Natural killer cell (primary cell): ENCODE measurements around the gene ST6GAL2. TPM values are rescaled to one million over a fixed set of nuclear protein-coding genes. Genes with fewer than 3 reads are reported as not detected.

Experiments
- ATAC-seq, 3 donors: fragments of 150-1000 bp in 2 of 3; fragments of 200-7000 bp in 1 of 3; cut with Tn5 transposase; 1 replicate in 1 of 3; 2 replicates in 2 of 3; pipeline ENCODE4 v1.10.0; 2021; ENCODE audit warnings: mild to moderate bottlenecking in 2 of 3, moderate library complexity in 2 of 3
- DNase-seq, 2 donors: peaks; one replicate each; pipeline versions ENCODE4 v3.0.0 to v3.0.0-alpha.2; 2013 to 2021; ENCODE audit warnings: mixed read lengths in 1 of 2
- H3K27ac ChIP-seq: one replicate; pipeline ENCODE4 v1.5.1; 2013; ENCODE audit warnings: mild to moderate bottlenecking, low read length
- H3K27me3 ChIP-seq: one replicate; pipeline ENCODE4 v1.6.1; 2013; ENCODE audit warnings: low read length; ENCODE audit not compliant: control insufficient read depth, insufficient read depth
- H3K36me3 ChIP-seq: one replicate; pipeline ENCODE4 v1.6.1; 2013; ENCODE audit warnings: low read length; ENCODE audit not compliant: control insufficient read depth, insufficient read depth
- H3K4me1 ChIP-seq: one replicate; pipeline ENCODE4 v1.6.1; 2013; ENCODE audit warnings: low read length; ENCODE audit not compliant: control insufficient read depth, insufficient read depth
- H3K4me3 ChIP-seq: one replicate; pipeline ENCODE4 v1.5.1; 2013; ENCODE audit warnings: low read length
- H3K9me3 ChIP-seq: one replicate; pipeline ENCODE4 v1.6.1; 2013; ENCODE audit warnings: low read length; ENCODE audit not compliant: control insufficient read depth, insufficient read depth
- H3K27ac Mint-ChIP-seq, 2 donors: one replicate each; pipeline ENCODE4 v1.8.0; 2022; ENCODE audit warnings: mild to moderate bottlenecking in 2 of 2, mixed read lengths in 2 of 2, moderate library complexity in 1 of 2
- H3K27me3 Mint-ChIP-seq, 2 donors: one replicate each; pipeline ENCODE4 v1.8.0; 2022; ENCODE audit warnings: low read depth in 2 of 2, mixed read lengths in 2 of 2
- H3K36me3 Mint-ChIP-seq: one replicate; pipeline ENCODE4 v1.8.0; 2022; ENCODE audit warnings: mixed read lengths
- H3K4me1 Mint-ChIP-seq, 2 donors: one replicate each; pipeline ENCODE4 v1.8.0; 2022; ENCODE audit warnings: mixed read lengths in 2 of 2
- H3K4me3 Mint-ChIP-seq: one replicate; pipeline ENCODE4 v1.8.0; 2022; ENCODE audit warnings: mild to moderate bottlenecking, moderate library complexity, mixed read lengths
- H3K9me3 Mint-ChIP-seq, 2 donors: one replicate each; pipeline ENCODE4 v1.8.0; 2022; ENCODE audit warnings: mixed read lengths in 2 of 2
- WGBS: methylation state at CpG from one replicate; pipeline ENCODE4 v1.1.7; 2013; ENCODE audit warnings: missing lambda C conversion rate; ENCODE audit not compliant: insufficient coverage; 5-methylcytosine and 5-hydroxymethylcytosine counted together
- intact Hi-C: fragments of 100-400 bp; cut with micrococcal nuclease; formaldehyde crosslinking; loops from one replicate; pipeline ENCODE4 v1.14.2; 2022
- total RNA-seq, 4 donors: library from RNA; stranded (reverse); fragments of 120-200 nt in 1 of 4; gene quantifications; one replicate each; pipeline versions ENCODE4 v1.2.3 to v1.2.4, GENCODE V29; 2013 to 2022
- TF ChIP-seq, protein P1 (sequence below): fragments of 200-600 bp; IDR thresholded peaks from one replicate; pipeline ENCODE4 v1.8.0; 2022; ENCODE audit warnings: antibody characterized with exemption

The ST6GAL2 gene
- total RNA-seq, 3 donors from 2014 or later (not counting 1 experiment from before 2014, with no cell fraction given), result not detected

DNA sequence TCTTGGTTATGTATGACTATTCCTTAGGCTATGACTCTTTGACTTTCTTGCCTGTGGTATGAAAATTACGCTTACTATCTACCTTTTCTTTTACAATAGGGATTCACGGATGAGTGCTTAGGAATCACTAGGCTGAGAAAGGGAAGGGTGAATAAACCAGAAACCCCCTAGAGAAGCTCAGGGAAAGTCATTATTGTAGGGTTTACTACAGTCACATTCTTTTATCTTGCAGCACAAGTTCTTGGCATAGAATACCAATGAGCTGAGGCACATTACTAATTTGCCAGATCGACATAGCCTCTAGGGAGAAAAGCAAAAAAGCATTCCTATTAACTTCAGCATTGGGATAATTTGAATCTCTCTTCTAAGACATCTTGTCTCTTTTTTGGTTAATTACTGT is 103.3 kb downstream of the ST6GAL2 start:
- Histone ChIP-seq H3K27me3 (no peaks in the 10 kb centered on the region), H3K4me1 (no peaks in the 10 kb centered on the region), H3K27ac (no peak overlapping the region), H3K9me3 (no peaks in the 10 kb centered on the region), H3K4me3 (no peak overlapping the region), H3K36me3 (no peaks in the 10 kb centered on the region)
- WGBS, result 69% methylated on average over 1 of the region's 3 CpGs
- TF ChIP-seq, protein P1, sequence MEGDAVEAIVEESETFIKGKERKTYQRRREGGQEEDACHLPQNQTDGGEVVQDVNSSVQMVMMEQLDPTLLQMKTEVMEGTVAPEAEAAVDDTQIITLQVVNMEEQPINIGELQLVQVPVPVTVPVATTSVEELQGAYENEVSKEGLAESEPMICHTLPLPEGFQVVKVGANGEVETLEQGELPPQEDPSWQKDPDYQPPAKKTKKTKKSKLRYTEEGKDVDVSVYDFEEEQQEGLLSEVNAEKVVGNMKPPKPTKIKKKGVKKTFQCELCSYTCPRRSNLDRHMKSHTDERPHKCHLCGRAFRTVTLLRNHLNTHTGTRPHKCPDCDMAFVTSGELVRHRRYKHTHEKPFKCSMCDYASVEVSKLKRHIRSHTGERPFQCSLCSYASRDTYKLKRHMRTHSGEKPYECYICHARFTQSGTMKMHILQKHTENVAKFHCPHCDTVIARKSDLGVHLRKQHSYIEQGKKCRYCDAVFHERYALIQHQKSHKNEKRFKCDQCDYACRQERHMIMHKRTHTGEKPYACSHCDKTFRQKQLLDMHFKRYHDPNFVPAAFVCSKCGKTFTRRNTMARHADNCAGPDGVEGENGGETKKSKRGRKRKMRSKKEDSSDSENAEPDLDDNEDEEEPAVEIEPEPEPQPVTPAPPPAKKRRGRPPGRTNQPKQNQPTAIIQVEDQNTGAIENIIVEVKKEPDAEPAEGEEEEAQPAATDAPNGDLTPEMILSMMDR, result no peak
- Mint-ChIP-seq H3K4me1 (no peaks in the 10 kb centered on the region), H3K27ac (no peak overlapping the region), H3K36me3 (no peaks in the 10 kb centered on the region), H3K4me3 (no peak overlapping the region), H3K27me3 (no peaks in the 10 kb centered on the region), H3K9me3 (peaks cover 11 to 14% of the 10 kb centered on the region in 2 donors)
- no peak for ATAC-seq
- no peak for DNase-seq
- intact Hi-C loops, result no loop called here

DNA sequence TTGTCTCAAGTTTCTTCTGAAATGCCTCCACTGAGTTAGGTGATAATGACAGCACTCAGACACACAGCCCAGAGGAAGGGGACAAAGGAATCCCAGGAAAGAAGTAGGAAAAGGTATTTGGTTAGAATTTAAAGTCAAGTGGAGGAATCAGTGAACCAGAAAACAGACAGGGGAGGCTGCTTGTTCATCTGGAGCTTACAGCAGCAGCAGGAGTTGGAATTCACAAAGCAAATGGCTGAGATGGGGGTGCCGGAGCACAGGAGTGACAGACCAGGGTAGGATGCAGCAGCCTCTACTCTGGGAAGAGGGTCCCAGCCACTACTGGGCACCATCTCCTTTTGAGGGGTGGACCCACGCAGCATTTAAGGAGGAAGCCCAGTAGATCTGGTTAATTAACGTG is 104.8 kb downstream of the ST6GAL2 start:
- TF ChIP-seq, protein P1, result no peak
- WGBS, result 66% methylated on average over 3 of the region's 3 CpGs
- H3K9me3 Mint-ChIP-seq, result peaks cover 13 to 18% of the 10 kb centered on the region in 2 donors
- ATAC-seq, result no peak
- no peaks in the 10 kb centered on the region for H3K4me1 ChIP-seq
- no peak overlapping the region for H3K27ac ChIP-seq
- H3K27me3 ChIP-seq, result no peaks in the 10 kb centered on the region
- intact Hi-C loops, result no loop called here
- no peaks in the 10 kb centered on the region for H3K27me3 Mint-ChIP-seq
- no peak overlapping the region for H3K4me3 ChIP-seq
- no peak overlapping the region for H3K27ac Mint-ChIP-seq
- H3K36me3 Mint-ChIP-seq, result no peaks in the 10 kb centered on the region
- DNase-seq, result no peak
- no peaks in the 10 kb centered on the region for H3K4me1 Mint-ChIP-seq
- H3K36me3 ChIP-seq, result no peaks in the 10 kb centered on the region
- H3K4me3 Mint-ChIP-seq, result no peak overlapping the region
- H3K9me3 ChIP-seq, result no peaks in the 10 kb centered on the region

DNA sequence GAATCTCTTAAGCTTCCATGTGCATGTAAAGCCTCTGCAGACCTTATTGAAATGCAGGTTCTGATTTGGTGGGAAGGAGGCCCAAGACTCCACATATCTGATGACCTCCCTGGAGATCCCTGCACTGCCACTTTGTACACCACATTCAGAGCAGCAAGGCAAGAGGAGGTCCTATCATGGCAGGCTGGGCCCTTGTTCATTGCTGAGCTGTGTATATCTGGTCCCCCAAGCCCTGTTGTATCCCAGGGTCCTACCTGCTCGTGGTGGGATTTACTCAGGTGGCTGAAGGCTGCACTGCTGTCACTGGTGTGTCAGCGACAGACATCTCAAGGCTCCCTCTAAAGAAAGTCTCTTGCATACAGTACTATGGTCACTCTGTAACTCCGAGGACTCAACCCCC is 114.2 kb downstream of the ST6GAL2 start:
- peaks cover 3% of the 10 kb centered on the region for H3K9me3 ChIP-seq
- no peak for DNase-seq
- ATAC-seq, result no peak
- WGBS, result 89% methylated on average over 3 of the region's 3 CpGs
- peaks cover 7 to 11% of the 10 kb centered on the region in 2 donors for H3K9me3 Mint-ChIP-seq
- TF ChIP-seq, protein P1, result no peak
- H3K4me1 ChIP-seq, result no peaks in the 10 kb centered on the region
- no peak overlapping the region for H3K4me3 ChIP-seq
- H3K36me3 ChIP-seq, result no peaks in the 10 kb centered on the region
- no peaks in the 10 kb centered on the region for H3K4me1 Mint-ChIP-seq
- H3K27ac Mint-ChIP-seq, result no peak overlapping the region
- H3K27ac ChIP-seq, result no peak overlapping the region
- intact Hi-C loops, result no loop called here
- no peaks in the 10 kb centered on the region for H3K27me3 Mint-ChIP-seq
- no peaks in the 10 kb centered on the region for H3K27me3 ChIP-seq
- no peak overlapping the region for H3K4me3 Mint-ChIP-seq
- H3K36me3 Mint-ChIP-seq, result no peaks in the 10 kb centered on the region

DNA sequence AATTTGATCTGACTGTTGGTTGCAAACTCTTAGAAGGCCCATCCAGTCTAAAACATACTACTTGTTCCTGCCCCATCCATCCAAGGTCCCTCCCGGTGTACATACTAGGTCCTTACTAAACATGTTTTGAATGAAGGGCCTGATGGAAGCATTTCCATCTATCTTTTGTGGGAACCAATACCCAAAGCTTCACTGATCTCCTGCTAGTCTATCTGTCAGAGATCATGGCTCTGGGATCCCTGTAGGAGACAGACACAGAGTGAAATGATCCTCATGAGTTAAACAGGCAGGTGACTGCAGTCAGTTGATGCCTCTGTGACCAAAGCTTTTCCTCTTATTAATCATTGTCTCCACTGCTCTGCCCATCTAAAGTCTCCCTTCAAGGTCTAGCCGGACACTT is 115.0 kb downstream of the ST6GAL2 start:
- Histone ChIP-seq H3K9me3 (peaks cover 3% of the 10 kb centered on the region), H3K4me1 (no peaks in the 10 kb centered on the region), H3K27me3 (no peaks in the 10 kb centered on the region), H3K4me3 (no peak overlapping the region), H3K27ac (no peak overlapping the region), H3K36me3 (no peaks in the 10 kb centered on the region)
- Mint-ChIP-seq H3K9me3 (peaks cover 5 to 11% of the 10 kb centered on the region in 2 donors), H3K4me3 (no peak overlapping the region), H3K4me1 (no peaks in the 10 kb centered on the region), H3K27ac (no peak overlapping the region), H3K27me3 (no peaks in the 10 kb centered on the region), H3K36me3 (no peaks in the 10 kb centered on the region)
- TF ChIP-seq, protein P1, result no peak
- ATAC-seq, result no peak
- no peak for DNase-seq
- intact Hi-C loops, result no loop called here
- 75% methylated on average over 2 of the region's 2 CpGs for WGBS
